CD4-positive, alpha-beta T cell treated with Interferon alpha-2 for 1 hour (primary cell): Measurements from ENCODE around the gene CCNL2.
"Not testable (repeated sequence)": the region's sequence is repeated elsewhere in the genome, so short reads cannot be mapped to it uniquely, and the experiment has no call there.

Experiments used
- DNase-seq, 2 donors: peaks; one replicate each; pipeline ENCODE4 v3.0.0-alpha.2; 2020 to 2022

CCNL2 gene

GRCh38 chr1:1419363-1419812, 20.3 kb upstream of the CCNL2 start:
- DNase-seq, result no peak

DNA sequence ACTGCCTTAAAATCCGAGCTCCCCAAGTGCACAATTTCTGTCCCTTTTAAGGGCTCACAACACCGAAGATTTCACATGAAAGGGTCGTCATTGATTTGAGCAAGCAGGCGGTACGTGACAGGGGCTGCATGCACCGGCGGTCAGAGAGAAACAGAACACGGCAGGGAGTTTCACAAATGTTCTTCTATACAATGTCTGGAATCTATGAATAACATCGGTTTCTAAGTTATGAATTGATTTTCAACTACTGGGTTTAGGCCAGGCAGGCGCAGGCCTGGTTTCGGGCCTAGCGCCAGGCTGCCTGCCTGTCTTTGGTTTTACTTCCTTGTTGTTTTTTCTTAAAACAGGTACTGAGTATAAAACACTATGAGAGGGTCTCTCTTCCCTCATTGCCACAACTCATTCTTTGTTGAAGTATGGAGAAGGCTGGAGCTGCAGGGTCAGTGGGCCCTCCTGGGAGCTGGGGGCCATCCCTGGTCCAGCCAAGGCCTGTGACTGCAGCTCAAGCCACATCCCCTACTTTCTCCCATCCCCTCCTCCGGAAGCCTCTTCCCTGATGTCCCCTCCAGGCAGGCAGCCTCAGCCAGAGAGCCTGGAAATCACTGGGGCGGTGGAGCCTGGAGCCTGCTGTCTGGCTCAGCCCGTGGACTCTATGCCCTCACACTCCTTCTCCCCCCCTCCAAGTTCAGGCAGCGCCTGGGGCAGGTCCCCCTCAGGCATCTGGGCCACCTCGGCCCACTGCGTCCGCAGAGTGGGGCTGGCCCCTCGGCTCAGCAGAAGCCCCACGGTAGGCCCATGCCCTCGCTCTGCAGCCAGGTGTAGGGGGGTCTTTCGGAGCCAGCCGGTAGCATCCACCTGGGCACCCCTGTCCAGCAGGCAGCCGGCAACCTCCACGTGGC, 19.6 kb upstream of the CCNL2 start:
- DNase-seq, result no peak

- DNase-seq, result not testable (repeated sequence)
Measured at GRCh38 chr1:1417825-1418463, 18.8 kb upstream of the CCNL2 start.

- DNase-seq, result not testable (repeated sequence)
Measured at GRCh38 chr1:1417396-1417795, 18.3 kb upstream of the CCNL2 start.

DNA sequence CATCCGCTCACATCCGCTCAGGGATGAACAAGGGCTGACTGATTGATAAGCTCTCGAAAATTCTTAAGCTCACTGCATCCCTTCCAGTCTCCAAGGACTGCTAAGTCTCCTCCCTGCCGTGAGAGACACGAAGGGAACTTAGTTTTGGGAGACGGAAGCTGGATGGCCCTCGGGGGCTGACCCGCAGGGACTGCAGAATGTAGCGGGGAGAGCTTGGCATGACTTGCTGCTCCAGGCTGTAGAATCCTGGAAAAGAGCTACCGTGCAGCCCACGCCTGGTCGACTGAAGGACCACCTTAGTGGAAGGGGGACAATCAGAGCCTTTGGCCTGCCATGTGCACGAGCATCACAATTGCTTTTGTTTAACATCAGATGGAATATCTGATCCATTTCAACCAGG, 16.6 kb upstream of the CCNL2 start:
- DNase-seq, result no peak

GRCh38 chr1:1412311-1412902, 13.3 kb upstream of the CCNL2 start:
- not testable (repeated sequence) for DNase-seq

- no peak for DNase-seq
Measured at GRCh38 chr1:1411626-1412025, 12.5 kb upstream of the CCNL2 start.

DNA sequence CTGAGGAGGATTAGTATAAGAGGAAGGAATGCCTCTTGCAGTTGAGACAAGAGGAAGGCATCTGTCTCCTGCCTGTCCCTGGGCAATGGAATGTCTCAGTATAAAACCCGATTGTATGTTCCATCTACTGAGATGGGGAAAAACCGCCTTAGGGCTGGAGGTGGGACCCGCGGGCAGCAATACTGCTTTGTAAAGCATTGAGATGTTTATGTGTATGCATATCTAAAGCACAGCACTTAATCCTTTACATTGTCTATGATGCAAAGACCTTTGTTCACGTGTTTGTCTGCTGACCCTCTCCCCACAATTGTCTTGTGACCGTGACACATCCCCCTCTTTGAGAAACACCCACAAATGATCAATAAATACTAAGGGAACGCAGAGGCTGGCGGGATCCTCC, 11.1 kb upstream of the CCNL2 start:
- not testable (repeated sequence) for DNase-seq

- peak in 1 of 2 donors; percentile 26 for DNase-seq
Measured at GRCh38 chr1:1407636-1408318, 8.6 kb upstream of the CCNL2 start.

DNA sequence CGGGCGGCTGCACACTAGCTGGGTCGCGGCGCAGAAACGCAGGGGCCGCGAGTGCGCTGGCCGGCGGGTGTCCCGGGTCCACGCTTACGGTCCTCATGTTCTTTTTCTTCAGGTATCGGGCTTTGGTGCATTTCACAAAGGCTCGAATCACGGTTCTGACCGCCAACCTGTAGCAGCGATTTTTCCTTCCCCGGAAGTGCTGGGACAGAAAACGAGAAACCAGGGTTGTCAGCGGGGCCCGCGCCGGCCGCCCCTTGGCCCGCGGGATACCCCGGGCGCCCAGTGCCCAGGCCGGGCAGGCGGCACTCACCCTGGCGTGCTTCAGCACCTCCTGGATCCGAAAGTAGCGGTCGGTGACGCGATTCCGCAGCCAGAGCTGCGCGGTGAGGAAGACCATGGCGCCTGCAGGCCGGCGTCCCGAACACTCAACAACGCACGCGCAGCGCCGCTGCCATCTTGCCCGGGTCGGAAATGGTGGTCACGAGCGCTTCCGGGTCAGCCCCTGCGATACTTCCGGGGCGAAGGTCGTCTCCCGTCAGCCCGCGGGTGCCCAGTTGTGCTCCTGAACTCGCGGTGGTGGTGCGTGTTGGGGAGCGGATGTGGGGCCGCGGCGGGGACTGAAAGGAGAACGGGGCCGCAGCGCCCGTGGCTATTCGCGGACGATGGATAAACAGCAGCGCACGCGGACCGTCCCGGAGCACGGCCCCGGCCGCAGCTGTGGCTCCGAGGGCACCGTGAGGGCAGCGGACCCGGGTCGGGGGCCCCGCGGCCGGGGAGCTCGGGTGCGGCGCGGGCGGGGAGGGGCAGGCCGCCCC, 7.9 kb upstream of the CCNL2 start, which contains the start of gene MRPL20:
TSS of gene MRPL20 (minus strand) at position 473 of the 815 bp plus-strand sequence. CDS start at position 397, 76 bp downstream.
- DNase-seq, result peak; percentile 95 to 96

DNA sequence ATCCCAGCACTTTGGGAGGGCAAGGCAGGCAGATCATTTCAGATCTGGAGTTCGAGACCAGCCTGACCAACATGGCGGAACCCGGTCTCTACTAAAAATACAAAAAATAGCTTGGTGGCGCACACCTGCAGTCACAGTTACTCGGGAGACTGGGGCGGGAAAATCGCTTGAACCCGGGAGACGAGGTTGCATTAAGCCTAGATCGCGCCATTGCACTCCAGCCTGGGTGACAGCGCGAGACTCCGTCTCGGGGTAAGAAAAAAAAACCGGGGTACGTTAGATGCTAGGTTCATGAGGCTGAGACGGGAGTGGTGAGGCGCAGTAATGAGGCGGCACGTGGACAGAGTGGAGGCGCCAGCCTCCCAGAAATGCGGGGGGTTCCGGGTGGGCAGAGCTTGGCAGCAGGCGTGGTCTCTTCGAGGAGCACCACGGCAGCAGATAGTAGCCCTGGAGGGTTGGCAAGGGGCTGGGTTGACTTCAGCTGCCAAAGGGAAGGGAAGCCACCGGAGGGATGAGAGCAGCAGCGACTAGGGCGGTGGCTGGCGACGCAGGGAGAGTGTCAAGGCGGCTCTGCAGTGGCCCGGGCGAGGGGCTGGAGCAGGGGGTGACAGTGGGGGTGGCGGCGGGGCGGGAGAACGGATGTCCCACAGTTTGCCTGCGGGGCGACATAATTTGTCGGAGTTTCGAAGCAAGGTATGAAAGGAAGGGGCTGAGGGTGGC, 7.1 kb upstream of the CCNL2 start:
- DNase-seq, result no peak

- no peak for DNase-seq
Measured at GRCh38 chr1:1403653-1404052, 4.5 kb upstream of the CCNL2 start.

DNA sequence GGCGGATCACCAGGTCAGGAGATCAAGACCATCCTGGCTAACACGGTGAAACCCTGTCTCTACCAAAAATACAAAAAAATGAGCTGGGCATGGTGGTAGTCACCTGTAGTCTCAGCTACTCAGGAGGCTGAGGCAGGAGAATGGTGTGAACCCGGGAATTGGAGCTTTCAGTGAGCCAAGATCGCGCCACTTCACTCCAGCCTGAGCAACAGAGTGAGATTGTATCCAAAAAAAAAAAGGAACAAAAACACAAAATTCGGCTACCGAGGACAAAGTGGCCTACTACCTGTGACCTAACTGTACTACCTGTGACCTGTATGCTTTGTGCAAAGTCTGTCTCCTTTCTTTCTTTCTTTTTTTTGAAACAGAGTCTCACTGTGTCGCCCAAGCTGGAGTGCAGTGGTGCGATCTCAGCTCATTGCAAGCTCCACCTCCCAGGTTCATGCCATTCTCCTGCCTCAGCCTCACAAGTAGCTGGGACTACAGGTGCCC, 3.8 kb upstream of the CCNL2 start:
- not testable (repeated sequence) for DNase-seq

DNA sequence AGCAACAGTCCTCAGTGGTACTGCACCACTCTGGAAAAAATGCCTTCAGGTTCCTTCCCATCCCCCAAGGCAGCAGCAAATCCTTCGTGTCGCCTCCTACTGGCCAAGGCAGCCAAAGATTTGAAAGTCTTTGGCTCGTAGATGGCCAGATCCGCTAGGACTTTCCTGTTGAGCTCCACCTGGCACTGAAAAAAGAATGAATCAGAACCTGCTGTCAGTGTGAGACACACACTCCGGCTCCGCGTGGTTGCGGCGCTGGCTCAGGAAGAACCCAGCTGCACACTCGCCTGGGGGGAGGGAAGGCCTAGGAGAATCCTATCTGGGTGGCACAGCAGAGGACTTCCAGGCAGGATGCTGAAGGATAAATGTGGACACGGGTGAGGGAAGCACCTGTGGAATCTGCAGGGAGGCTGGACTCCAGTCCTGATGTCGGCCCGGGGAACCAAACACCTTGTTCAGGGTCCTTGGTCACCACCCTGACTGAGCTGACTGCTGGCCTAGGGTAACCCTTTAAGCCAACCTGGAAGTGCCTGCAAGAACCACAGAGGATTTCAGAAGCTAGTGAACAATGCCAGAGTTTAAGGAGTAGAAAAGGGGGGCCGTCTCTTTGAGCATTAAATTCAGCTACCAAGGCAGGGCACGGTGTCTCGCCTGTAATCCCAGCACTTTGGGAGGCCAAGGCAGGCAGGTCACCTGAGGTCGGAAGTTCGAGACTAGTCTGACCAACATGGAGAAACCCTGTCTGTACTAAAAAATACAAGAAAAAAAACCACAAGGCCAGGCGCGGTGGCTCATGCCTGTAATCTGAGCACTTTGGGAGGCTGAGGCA, 3.2 kb upstream of the CCNL2 start:
- DNase-seq, result peak in 1 of 2 donors; percentile 33

GRCh38 chr1:1401457-1402010, 2.4 kb upstream of the CCNL2 start:
- DNase-seq, result no peak

DNA sequence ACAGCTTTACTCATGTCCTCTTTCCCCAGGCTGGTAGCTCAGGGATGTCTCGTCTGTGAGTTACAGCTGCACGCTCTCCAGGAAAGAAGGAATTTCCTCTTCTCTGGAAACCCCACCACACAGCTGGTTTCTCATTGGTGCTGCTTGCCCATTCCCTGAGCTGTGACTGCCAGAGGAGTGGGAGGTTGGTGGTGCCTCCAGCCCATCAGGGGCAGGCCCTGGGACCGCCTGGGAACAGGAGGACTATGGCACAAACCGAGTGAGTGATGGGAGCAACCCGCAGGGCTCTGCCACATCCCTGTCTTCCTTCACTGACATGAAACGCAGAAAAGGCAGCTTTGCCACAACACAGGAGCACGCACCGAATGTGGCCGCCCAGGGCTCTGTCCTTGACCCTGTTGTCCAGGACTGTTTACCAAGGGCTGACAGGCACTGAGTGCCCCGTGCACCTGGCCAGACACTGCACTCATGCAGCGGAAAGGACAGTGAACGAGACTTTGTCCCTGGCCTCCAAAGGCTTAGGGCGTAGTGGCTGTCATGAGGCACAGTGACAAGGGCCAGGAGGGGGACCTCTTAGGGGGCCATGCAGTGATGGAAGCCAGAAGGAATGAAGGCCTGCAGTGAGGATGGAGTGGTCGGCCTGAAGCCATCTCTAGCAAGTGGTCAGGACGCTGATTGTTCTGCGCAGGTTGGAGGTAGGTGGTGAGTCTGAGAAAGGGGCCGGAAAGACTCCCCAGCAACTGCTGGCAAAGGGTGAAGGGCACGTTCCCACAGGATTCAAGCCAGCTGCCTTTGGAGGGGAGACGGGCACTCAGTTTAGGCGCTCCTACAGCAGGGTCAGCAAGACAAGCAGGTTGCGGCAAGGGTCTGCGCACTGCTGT, 1.7 kb upstream of the CCNL2 start:
- DNase-seq, result no peak

DNA sequence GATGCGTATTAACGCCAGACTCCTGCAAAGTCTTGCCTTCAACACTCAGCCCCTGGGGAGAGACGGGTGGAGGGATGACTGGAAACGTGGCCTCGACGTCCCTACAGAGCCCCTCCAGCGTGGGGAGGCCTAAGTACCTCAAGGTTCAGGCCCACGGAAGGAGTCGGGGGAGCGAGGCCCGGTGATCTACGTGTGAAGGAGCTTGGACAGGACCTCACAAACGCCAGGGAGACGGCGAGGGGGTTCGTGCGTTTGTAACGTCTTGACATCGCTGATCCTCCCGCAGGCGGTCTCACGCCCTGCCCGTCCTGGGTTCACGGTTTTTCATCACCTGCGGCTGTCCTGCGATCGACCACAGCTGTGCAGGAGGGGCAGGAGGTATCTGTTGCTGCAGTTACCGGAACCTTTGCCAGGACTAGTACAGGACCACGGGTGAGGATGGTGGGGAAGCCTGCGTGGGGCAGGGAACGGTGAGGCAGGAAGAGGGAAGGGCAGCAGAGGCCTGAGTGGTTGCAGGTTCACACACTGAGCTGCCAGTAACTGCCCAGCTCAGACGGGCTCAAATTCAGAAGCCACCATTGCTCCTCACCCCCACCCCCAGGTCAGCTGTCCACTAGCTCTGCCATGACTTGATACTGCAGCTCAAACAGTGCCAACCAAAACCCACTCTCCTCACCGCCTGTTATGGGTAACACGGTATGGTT, 889 bp upstream of the CCNL2 start:
- DNase-seq, result no peak

GRCh38 chr1:1398677-1399186, 403 bp downstream of the CCNL2 start:
- no peak for DNase-seq
